H9 (cell line): ENCODE measurements around the gene KRR1. TPM values are rescaled to one million over a fixed set of nuclear protein-coding genes. Genes with fewer than 3 reads are reported as not detected.

ENCODE experiments used
- DNase-seq: peaks from one replicate; pipeline ENCODE4 v3.0.0-alpha.2; 2017
- H2AFZ ChIP-seq: one replicate; pipeline ENCODE4 v1.6.1; 2013; ENCODE audit warnings: mild to moderate bottlenecking, low read length, control low read depth, moderate library complexity
- H2AK5ac ChIP-seq: 2 replicates; pipeline ENCODE4 v1.6.1; 2013; ENCODE audit warnings: low read length, control low read depth, mixed read lengths; ENCODE audit not compliant: insufficient read length
- H2BK120ac ChIP-seq: one replicate; pipeline ENCODE4 v1.6.1; 2013; ENCODE audit warnings: low read depth, mild to moderate bottlenecking, low read length, control low read depth, inconsistent platforms; ENCODE audit not compliant: poor library complexity, severe bottlenecking
- H2BK12ac ChIP-seq: 2 replicates; pipeline ENCODE4 v1.6.1; 2013; ENCODE audit warnings: low read length, control low read depth, mixed read lengths, low read depth; ENCODE audit not compliant: insufficient read length
- H2BK15ac ChIP-seq: 2 replicates; pipeline ENCODE4 v1.6.1; 2013; ENCODE audit warnings: low read depth, low read length, control low read depth
- H2BK20ac ChIP-seq: one replicate; pipeline ENCODE4 v1.6.1; 2013; ENCODE audit warnings: low read depth, mild to moderate bottlenecking, low read length, control low read depth, inconsistent platforms; ENCODE audit not compliant: poor library complexity, severe bottlenecking
- H2BK5ac ChIP-seq: 2 replicates; pipeline ENCODE4 v1.6.1; 2013; ENCODE audit warnings: low read length, control low read depth, mixed read lengths; ENCODE audit not compliant: insufficient read length
- H3K14ac ChIP-seq: 2 replicates; pipeline ENCODE4 v1.6.1; 2013; ENCODE audit warnings: low read length, control low read depth; ENCODE audit not compliant: insufficient read depth
- H3K18ac ChIP-seq: 2 replicates; pipeline ENCODE4 v1.6.1; 2013; ENCODE audit warnings: low read depth, mild to moderate bottlenecking, mixed read lengths, low read length, control low read depth; ENCODE audit not compliant: insufficient read length
- H3K23ac ChIP-seq: 2 replicates; pipeline ENCODE4 v1.6.1; 2013; ENCODE audit warnings: low read length, control low read depth, mixed read lengths, low read depth; ENCODE audit not compliant: insufficient read length
- H3K23me2 ChIP-seq: 2 replicates; pipeline ENCODE4 v1.6.1; 2013; ENCODE audit warnings: low read depth, mild to moderate bottlenecking, mixed read lengths, low read length, control low read depth; ENCODE audit not compliant: insufficient read length, poor library complexity, severe bottlenecking
- H3K27ac ChIP-seq: 2 replicates; pipeline ENCODE4 v1.5.1; 2013; ENCODE audit warnings: low read length, control low read depth, mixed read lengths, low read depth; ENCODE audit not compliant: insufficient read length
- H3K27me3 ChIP-seq: 2 replicates; pipeline ENCODE4 v1.6.1; 2013; ENCODE audit warnings: low read length, control low read depth, inconsistent platforms; ENCODE audit not compliant: insufficient read depth
- H3K4ac ChIP-seq: 2 replicates; pipeline ENCODE4 v1.6.1; 2013; ENCODE audit warnings: low read depth, mild to moderate bottlenecking, control low read depth, inconsistent platforms, low read length, moderate library complexity
- H3K4me1 ChIP-seq: 2 replicates; pipeline ENCODE4 v1.6.1; 2013; ENCODE audit warnings: low read length, control low read depth, inconsistent platforms; ENCODE audit not compliant: insufficient read depth
- H3K4me2 ChIP-seq: 2 replicates; pipeline ENCODE4 v1.6.1; 2013; ENCODE audit warnings: low read length, control low read depth, mixed read lengths; ENCODE audit not compliant: insufficient read length, insufficient read depth
- H3K56ac ChIP-seq: 2 replicates; pipeline ENCODE4 v1.6.1; 2013; ENCODE audit warnings: low read depth, mild to moderate bottlenecking, mixed read lengths, low read length, control low read depth; ENCODE audit not compliant: insufficient read length
- H3K79me1 ChIP-seq: 2 replicates; pipeline ENCODE4 v1.6.1; 2013; ENCODE audit warnings: low read depth, mild to moderate bottlenecking, moderate library complexity, low read length, control low read depth, inconsistent platforms; ENCODE audit not compliant: insufficient read depth, poor library complexity, severe bottlenecking
- H3K79me2 ChIP-seq: 2 replicates; pipeline ENCODE4 v1.6.1; 2013; ENCODE audit warnings: low read length, control low read depth, inconsistent platforms; ENCODE audit not compliant: insufficient read depth
- H3K9ac ChIP-seq: 2 replicates; pipeline ENCODE4 v1.6.1; 2013; ENCODE audit warnings: low read length, control low read depth, mixed read lengths; ENCODE audit not compliant: insufficient read length; ENCODE audit errors: extremely low read depth
- H3K9me3 ChIP-seq: one replicate; pipeline ENCODE4 v1.6.1; 2013; ENCODE audit warnings: low read depth, low read length, inconsistent platforms; ENCODE audit not compliant: control insufficient read depth
- H3T11ph ChIP-seq: one replicate; pipeline ENCODE4 v1.6.1; 2013; ENCODE audit warnings: mild to moderate bottlenecking, low read length, control low read depth, inconsistent platforms
- H4K20me1 ChIP-seq: one replicate; pipeline ENCODE4 v1.6.1; 2013; ENCODE audit not compliant: control insufficient read depth, insufficient read length, insufficient read depth
- H4K5ac ChIP-seq: 2 replicates; pipeline ENCODE4 v1.6.1; 2013; ENCODE audit warnings: low read depth, mild to moderate bottlenecking, mixed read lengths, low read length, control low read depth; ENCODE audit not compliant: insufficient read length
- H4K8ac ChIP-seq: replicated peaks from 2 replicates; pipeline ENCODE4 v1.6.1; 2013; ENCODE audit warnings: low read length, control low read depth, mixed read lengths, low read depth; ENCODE audit not compliant: insufficient read length
- H4K91ac ChIP-seq: 2 replicates; pipeline ENCODE4 v1.6.1; 2013; ENCODE audit warnings: low read depth, mild to moderate bottlenecking, moderate library complexity, mixed read lengths, low read length, control low read depth; ENCODE audit not compliant: insufficient read length
- H3K27ac Mint-ChIP-seq, 3 experiments: 2 replicates in 2 of 3; 3 replicates in 1 of 3; pipeline ENCODE4 v1.8.0; 2020 to 2021; ENCODE audit warnings: mixed read lengths in 3 of 3, mild to moderate bottlenecking in 1 of 3, moderate library complexity in 1 of 3
- H3K27me3 Mint-ChIP-seq: 2 replicates; pipeline ENCODE4 v1.8.0; 2021; ENCODE audit warnings: low read depth, mild to moderate bottlenecking, moderate library complexity, mixed read lengths
- H3K36me3 Mint-ChIP-seq, 3 experiments: 2 replicates in 2 of 3; 3 replicates in 1 of 3; pipeline ENCODE4 v1.8.0; 2020 to 2021; ENCODE audit warnings: low read depth in 3 of 3, mixed read lengths in 3 of 3; ENCODE audit not compliant: insufficient read depth in 1 of 3
- H3K4me1 Mint-ChIP-seq, 2 experiments: 2 replicates each; pipeline ENCODE4 v1.8.0; 2020; ENCODE audit warnings: mixed read lengths in 2 of 2
- H3K4me3 Mint-ChIP-seq, 2 experiments: 2 replicates in 1 of 2; 3 replicates in 1 of 2; pipeline ENCODE4 v1.8.0; 2020 to 2021; ENCODE audit warnings: mild to moderate bottlenecking in 2 of 2, mixed read lengths in 2 of 2, moderate library complexity in 1 of 2
- H3K9me3 Mint-ChIP-seq, 2 experiments: 2 replicates in 1 of 2; 3 replicates in 1 of 2; pipeline ENCODE4 v1.8.0; 2020; ENCODE audit warnings: mild to moderate bottlenecking in 2 of 2, mixed read lengths in 2 of 2, moderate library complexity in 1 of 2
- CTCF ChIP-seq: fragments of 200-600 bp; sonication (generic); conservative IDR thresholded peaks from 3 replicates; pipeline ENCODE4 v1.8.0; 2021; ENCODE audit warnings: antibody characterized with exemption, mild to moderate bottlenecking
- WGBS: extraction: QIAGEN DNeasy Blood & Tissue Kit; methylation state at CpG from one replicate; pipeline ENCODE4 v1.1.7; 2013; ENCODE audit warnings: missing lambda C conversion rate, low lambda C conversion rate, mixed read lengths; ENCODE audit not compliant: insufficient read length; ENCODE audit errors: extremely low coverage; 5-methylcytosine and 5-hydroxymethylcytosine counted together
- total RNA-seq: library from RNA; stranded (reverse); gene quantifications from 2 replicates; pipeline ENCODE4 v1.2.1, GENCODE V29; 2021

KRR1 gene
- total RNA-seq, 1 experiment from 2014 or later, result 88.9 TPM

GRCh38 chr12:75457191-75457590 lies 54.2 kb downstream of the KRR1 start:
- Histone ChIP-seq H3K23ac (no peak overlapping the region), H3K9me3 (no peaks in the 10 kb centered on the region), H3K4ac (no peak overlapping the region), H2BK20ac (no peak overlapping the region), H3K18ac (no peak overlapping the region), H3K56ac (no peak overlapping the region), H2AFZ (no peak overlapping the region), H4K8ac (no peak overlapping the region), H2BK5ac (no peak overlapping the region), H4K5ac (no peak overlapping the region), H3K4me2 (no peak overlapping the region), H3K4me1 (no peaks in the 10 kb centered on the region), H3K27ac (no peak overlapping the region), H3K27me3 (no peaks in the 10 kb centered on the region), H4K20me1 (no peaks in the 10 kb centered on the region), H3T11ph (no peak overlapping the region), H3K79me2 (no peaks in the 10 kb centered on the region), H2BK12ac (no peak overlapping the region), H4K91ac (no peak overlapping the region), H3K23me2 (no peaks in the 10 kb centered on the region), H2BK120ac (no peak overlapping the region), H2AK5ac (no peak overlapping the region), H3K79me1 (no peaks in the 10 kb centered on the region), H2BK15ac (no peak overlapping the region), H3K9ac (no peak overlapping the region), H3K14ac (no peak overlapping the region)
- DNase-seq, result no peak
- Mint-ChIP-seq H3K4me1 (0 out of 4 replicates have a peak, but pooled peaks cover 0 to 4% of the 10 kb centered on the region in 2 experiments), H3K36me3 (peaks cover 14 to 33% (median 17%) of the 10 kb centered on the region in 3 experiments), H3K4me3 (no peak overlapping the region), H3K27me3 (no peaks in the 10 kb centered on the region), H3K9me3 (peaks cover 22 to 29% of the 10 kb centered on the region in 2 experiments), H3K27ac (no peak overlapping the region)
- no peak for TF ChIP-seq CTCF
- no CpG with 5 or more reads among the region's 1 CpG for WGBS
